Colonic mucosa (tissue), 4 donors: ENCODE data around the gene DMRTB1. TPM values are rescaled to one million over a fixed set of nuclear protein-coding genes. Genes with fewer than 3 reads are reported as not detected.

Experiments
- DNase-seq: peaks from one replicate; pipeline ENCODE4 v3.0.0-alpha.2; 2020
- H3K27ac ChIP-seq: fragments of 200-600 bp; one replicate; pipeline ENCODE4 v1.8.0; 2021
- H3K27me3 ChIP-seq: fragments of 200-600 bp; one replicate; pipeline ENCODE4 v1.8.0; 2021
- H3K36me3 ChIP-seq: fragments of 200-600 bp; one replicate; pipeline ENCODE4 v1.8.0; 2021
- H3K4me1 ChIP-seq: fragments of 200-600 bp; one replicate; pipeline ENCODE4 v1.8.0; 2021; ENCODE audit warnings: mild to moderate bottlenecking
- H3K4me3 ChIP-seq: fragments of 200-600 bp; one replicate; pipeline ENCODE4 v1.8.0; 2021
- H3K9ac ChIP-seq, 2 donors: one replicate each; pipeline ENCODE4 v1.7.0; 2013; ENCODE audit warnings: control low read depth in 2 of 2, low read depth in 2 of 2, low read length in 2 of 2
- H3K9me3 ChIP-seq: fragments of 200-600 bp; one replicate; pipeline ENCODE4 v1.8.0; 2021
- intact Hi-C: fragments of 100-400 bp; cut with DNase I; formaldehyde crosslinking; loops from one replicate; pipeline ENCODE4 v1.14.1; 2022
- total RNA-seq, 2 donors: library from RNA; stranded (reverse); fragmentation: NEBNext Ultra II Directional in 1 of 2; extraction: Animal tissue kit (Norgen Biotek cat#: 25700) in 1 of 2; gene quantifications; one replicate each; pipeline ENCODE4 v1.2.1, GENCODE V29; 2021
- TF ChIP-seq, protein P1 (sequence below): fragments of 200-600 bp; IDR thresholded peaks from one replicate; pipeline ENCODE4 v1.8.0; 2022; ENCODE audit warnings: antibody characterized with exemption, mild to moderate bottlenecking
- donor health status: healthy.
- donor health status: DM: no; HTN: no; CAD: no.
- donor health status: DM: no; HTN: no; CAD: no.

DMRTB1 gene
- total RNA-seq, 2 donors from 2014 or later: not detected

DNA sequence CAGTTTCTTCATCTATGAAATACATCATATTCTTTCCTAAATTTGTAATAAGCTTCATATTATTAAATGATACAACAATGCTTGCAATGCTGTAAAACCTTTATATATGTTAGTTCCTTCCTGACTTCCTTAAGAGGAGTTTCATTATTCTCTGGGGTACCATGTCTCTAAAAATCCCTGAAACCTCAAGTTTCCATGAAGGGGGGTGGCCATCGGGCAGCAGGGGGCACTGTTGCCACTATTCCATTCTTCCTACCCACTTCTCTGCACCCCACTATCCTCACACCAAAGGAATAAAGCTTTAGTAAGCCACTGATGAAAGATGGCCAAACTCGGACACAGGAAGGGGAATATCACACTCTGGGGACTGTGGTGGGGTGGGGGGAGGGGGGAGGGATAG, 9.0 kb upstream of the DMRTB1 start:
- Histone ChIP-seq H3K9me3 (no peaks in the 10 kb centered on the region), H3K27ac (no peak overlapping the region), H3K4me3 (no peak overlapping the region), H3K36me3 (no peaks in the 10 kb centered on the region), H3K27me3 (no peaks in the 10 kb centered on the region), H3K9ac (no peak overlapping the region), H3K4me1 (no peaks in the 10 kb centered on the region)
- intact Hi-C loops: no loop called here
- TF ChIP-seq, protein P1, sequence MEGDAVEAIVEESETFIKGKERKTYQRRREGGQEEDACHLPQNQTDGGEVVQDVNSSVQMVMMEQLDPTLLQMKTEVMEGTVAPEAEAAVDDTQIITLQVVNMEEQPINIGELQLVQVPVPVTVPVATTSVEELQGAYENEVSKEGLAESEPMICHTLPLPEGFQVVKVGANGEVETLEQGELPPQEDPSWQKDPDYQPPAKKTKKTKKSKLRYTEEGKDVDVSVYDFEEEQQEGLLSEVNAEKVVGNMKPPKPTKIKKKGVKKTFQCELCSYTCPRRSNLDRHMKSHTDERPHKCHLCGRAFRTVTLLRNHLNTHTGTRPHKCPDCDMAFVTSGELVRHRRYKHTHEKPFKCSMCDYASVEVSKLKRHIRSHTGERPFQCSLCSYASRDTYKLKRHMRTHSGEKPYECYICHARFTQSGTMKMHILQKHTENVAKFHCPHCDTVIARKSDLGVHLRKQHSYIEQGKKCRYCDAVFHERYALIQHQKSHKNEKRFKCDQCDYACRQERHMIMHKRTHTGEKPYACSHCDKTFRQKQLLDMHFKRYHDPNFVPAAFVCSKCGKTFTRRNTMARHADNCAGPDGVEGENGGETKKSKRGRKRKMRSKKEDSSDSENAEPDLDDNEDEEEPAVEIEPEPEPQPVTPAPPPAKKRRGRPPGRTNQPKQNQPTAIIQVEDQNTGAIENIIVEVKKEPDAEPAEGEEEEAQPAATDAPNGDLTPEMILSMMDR: no peak
- no peak for DNase-seq

DNA sequence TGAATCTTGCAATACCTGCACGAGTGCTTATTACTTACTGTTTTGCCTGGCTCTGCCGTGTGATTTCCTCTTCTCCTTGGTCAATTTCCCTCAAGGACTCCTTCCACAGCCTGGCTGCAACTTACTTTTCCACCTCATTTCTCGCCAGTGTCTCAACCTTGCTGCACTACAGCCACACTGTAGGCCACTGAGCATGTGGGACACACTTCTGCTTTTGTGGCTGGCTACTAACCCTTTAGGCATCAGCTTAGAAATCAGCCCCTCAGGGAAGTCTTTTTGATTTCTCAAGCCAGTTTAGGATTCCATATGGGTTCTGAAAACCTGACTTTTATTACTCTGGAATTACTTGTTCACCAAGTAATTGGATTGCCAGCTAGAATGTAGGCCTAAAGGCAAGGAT, 5.2 kb upstream of the DMRTB1 start:
- no peaks in the 10 kb centered on the region for H3K27me3 ChIP-seq
- no peaks in the 10 kb centered on the region for H3K9me3 ChIP-seq
- TF ChIP-seq, protein P1: no peak
- H3K27ac ChIP-seq: no peak overlapping the region
- no peaks in the 10 kb centered on the region for H3K4me1 ChIP-seq
- H3K36me3 ChIP-seq: no peaks in the 10 kb centered on the region
- H3K9ac ChIP-seq: no peak overlapping the region
- intact Hi-C loops: no loop called here
- H3K4me3 ChIP-seq: no peak overlapping the region
- DNase-seq: no peak

DNA sequence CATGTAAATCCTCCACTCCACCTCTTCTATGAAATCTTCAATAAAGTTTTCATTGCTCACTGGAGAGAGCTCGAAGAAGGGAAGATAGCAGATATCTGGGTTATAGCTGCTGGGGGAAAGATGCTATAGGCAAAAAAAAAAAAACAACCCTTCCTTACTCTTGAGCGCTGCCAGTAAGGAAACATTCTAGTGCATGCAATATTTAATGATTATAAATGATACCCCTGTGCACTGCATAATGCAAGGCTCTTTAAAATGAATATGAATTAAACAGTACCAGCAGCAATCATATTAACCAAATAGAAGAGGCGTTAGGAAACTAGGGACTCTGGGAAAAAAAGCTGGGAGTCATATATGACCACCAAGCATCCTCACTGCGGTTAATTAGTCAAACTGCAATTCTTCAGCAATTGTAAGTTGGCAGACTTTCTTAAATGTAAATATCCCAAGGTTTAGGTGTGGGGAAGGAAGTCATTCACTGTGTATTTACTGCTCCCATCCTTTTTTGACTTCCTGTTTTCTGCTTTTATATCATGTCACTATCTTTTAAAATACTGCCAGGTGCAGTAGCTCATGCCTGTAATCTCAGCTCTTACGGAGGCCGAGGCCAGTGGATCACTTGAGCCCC, 3.7 kb upstream of the DMRTB1 start:
- H3K27ac ChIP-seq: no peak overlapping the region
- no peak for DNase-seq
- intact Hi-C loops: no loop called here
- H3K9me3 ChIP-seq: no peaks in the 10 kb centered on the region
- H3K36me3 ChIP-seq: no peaks in the 10 kb centered on the region
- TF ChIP-seq, protein P1: no peak
- H3K4me3 ChIP-seq: no peak overlapping the region
- H3K4me1 ChIP-seq: no peaks in the 10 kb centered on the region
- H3K27me3 ChIP-seq: no peaks in the 10 kb centered on the region
- no peak overlapping the region for H3K9ac ChIP-seq

DNA sequence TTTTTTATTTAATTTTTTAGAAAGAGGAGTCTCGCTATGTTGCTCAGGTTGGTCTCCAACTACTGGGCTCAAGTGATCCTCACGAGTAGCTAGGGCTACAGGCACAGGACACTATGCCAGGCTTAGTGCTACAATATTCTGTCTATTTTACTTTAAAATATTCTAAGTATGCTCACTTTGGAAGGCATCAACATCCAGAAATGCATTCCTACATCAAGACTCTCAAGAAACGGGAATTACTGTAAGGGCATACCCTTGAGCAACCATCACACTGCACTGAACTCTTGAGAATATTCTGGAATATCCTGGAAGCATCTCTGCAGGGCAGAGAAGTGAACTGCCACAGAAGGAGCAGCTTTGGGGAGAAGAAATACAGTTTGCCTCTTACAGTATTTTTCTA, 565 bp upstream of the DMRTB1 start:
- intact Hi-C loops: no loop called here
- Histone ChIP-seq H3K4me1 (no peaks in the 10 kb centered on the region), H3K27ac (no peak overlapping the region), H3K9ac (no peak overlapping the region), H3K4me3 (no peak overlapping the region), H3K9me3 (no peaks in the 10 kb centered on the region), H3K36me3 (no peaks in the 10 kb centered on the region), H3K27me3 (no peaks in the 10 kb centered on the region)
- no peak for DNase-seq
- TF ChIP-seq, protein P1: no peak

DNA sequence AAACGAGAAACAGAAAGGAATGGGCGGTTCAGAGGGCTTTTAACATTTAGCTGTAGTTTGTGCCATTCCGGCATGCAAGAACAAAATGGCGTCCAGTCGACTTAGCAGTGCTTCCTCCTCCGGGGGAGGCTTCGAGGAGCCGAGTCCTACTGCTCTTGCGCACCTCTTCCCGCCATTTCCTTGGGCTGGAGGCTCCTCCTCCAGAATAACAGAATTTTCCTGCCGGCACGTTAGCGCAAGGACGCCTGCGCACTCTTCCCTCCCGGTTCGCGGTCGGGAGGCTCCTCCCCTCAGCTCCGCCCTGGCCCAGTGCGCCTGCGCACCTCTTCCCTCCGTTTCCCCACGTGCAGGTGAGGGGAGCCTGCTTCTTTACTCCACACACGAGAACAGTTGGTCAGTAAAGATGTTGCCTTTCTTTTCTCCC, 1.0 kb downstream of the DMRTB1 start:
- intact Hi-C loops: no loop called here
- Histone ChIP-seq H3K27me3 (no peaks in the 10 kb centered on the region), H3K9ac (no peak overlapping the region), H3K4me3 (no peak overlapping the region), H3K36me3 (no peaks in the 10 kb centered on the region), H3K27ac (no peak overlapping the region), H3K9me3 (no peaks in the 10 kb centered on the region), H3K4me1 (no peaks in the 10 kb centered on the region)
- TF ChIP-seq, protein P1: no peak
- no peak for DNase-seq
